HG03575 (cell line): Measurements from ENCODE around the gene TCEA2.
"Not testable (repeated sequence)": the region's sequence is repeated elsewhere in the genome, so short reads cannot be mapped to it uniquely, and the experiment has no call there.

Experiments
- ATAC-seq: cut with Tn5 transposase; IDR thresholded peaks from one replicate; pipeline ENCODE4 v1.9.1; 2021; ENCODE audit not compliant: unreplicated experiment, insufficient number of reproducible peaks, low FRiP score; ENCODE audit errors: extremely low read depth

Gene TCEA2

GRCh38 chr20:64114356-64114971, 51.5 kb downstream of the TCEA2 start:
- ATAC-seq = no peak

- ATAC-seq = no peak
Measured at GRCh38 chr20:64115171-64115911, 52.3 kb downstream of the TCEA2 start.

DNA sequence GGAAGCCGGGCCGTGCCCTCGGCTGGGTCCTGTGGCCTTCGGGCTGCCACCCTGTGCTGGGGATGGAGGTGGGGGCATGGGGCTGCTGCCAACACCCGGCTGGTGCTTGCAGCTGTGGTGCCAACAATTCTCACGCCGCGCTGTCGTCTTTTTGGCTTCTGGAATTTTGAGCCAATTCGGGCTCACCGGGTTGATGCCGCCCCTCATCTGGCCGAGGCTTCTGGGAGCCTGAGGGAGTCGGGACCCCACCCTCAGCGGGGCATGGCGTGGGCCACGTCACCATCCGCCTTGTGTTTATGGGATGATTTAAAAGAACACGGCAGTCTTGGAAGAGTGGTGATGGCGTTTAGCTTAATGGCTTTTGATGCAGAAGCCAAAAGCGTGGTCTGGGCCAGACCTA, 53.0 kb downstream of the TCEA2 start:
- ATAC-seq = no peak

GRCh38 chr20:64116541-64117431, 53.8 kb downstream of the TCEA2 start:
- ATAC-seq = no peak

DNA sequence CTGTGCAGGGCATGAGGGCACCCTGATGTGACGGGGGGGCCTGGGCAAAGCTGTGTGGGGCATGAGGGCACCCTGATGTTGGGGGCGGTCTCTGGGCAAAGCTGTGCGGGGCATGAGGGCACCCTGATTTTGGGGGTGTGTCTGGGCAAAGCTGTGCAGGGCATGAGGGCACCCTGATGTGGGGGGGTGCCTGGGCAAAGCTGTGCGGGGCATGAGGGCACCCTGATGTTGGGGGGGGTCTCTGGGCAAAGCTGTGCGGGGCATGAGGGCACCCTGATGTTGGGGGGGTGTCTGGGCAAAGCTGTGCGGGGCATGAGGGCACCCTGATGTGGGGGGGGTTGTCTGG, 54.4 kb downstream of the TCEA2 start:
- ATAC-seq = not testable (repeated sequence)

DNA sequence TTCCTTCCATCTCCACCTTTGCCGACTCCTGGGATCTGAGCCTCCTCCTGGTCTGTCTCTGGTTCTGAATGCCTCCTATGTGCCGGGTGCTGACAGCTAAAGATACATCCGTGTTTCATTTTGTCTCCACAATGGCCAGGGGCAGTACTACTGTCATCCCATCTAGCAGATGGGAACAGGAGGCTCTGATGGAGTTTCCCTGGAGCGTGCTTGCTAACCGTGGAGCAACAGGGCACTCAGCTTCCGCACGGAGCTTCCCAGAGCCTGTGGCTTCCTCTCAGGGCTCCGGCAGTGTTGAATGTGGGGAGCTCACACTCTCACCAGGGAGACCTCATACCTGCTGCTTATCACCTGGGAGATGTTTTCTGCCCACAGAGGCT, 56.3 kb downstream of the TCEA2 start:
- ATAC-seq = no peak

- no peak for ATAC-seq
Measured at GRCh38 chr20:64119681-64120341, 56.8 kb downstream of the TCEA2 start.

- ATAC-seq = no peak
Measured at GRCh38 chr20:64121586-64121985, 58.6 kb downstream of the TCEA2 start.
